H1 (cell line): ENCODE data around the gene CCL15. TPM values are rescaled to one million over a fixed set of nuclear protein-coding genes. Genes with fewer than 3 reads are reported as not detected.

ENCODE experiments used
- CTCF ChIA-PET: fragments of 300-600 bp; sonication (Branson Sonifier 250); formaldehyde crosslinking; loops from one replicate; lab custom pipeline; 2021; ENCODE audit not compliant: partially characterized antibody; lab: Charles Lee
- POLR2A ChIA-PET: fragments of 300-600 bp; sonication (Branson Sonifier 250); formaldehyde crosslinking; loops from one replicate; lab custom pipeline; 2021; ENCODE audit warnings: inconsistent platforms; ENCODE audit not compliant: partially characterized antibody; lab: Charles Lee
- DNase-seq, 2 experiments: peaks; one replicate each; pipeline versions ENCODE4 v3.0.0 to v3.0.0-alpha.2; 2010 to 2022; ENCODE audit warnings: low spot score in 2 of 2, low read depth in 1 of 2, mixed read lengths in 1 of 2
- FAIRE-seq: peaks from 2 replicates; lab custom pipeline; 2011; peaks lifted over from hg19 to GRCh38; lab: Jason Lieb, UNC
- H2AFZ ChIP-seq: 2 replicates; pipeline ENCODE4 v1.8.1; 2012; ENCODE audit warnings: low read length, inconsistent platforms
- H2AK5ac ChIP-seq: 2 replicates; pipeline ENCODE4 v1.6.1; 2013; ENCODE audit warnings: low read depth, low read length
- H2BK120ac ChIP-seq: replicated peaks from 2 replicates; pipeline ENCODE3; 2013; ENCODE audit warnings: low read depth, low read length, inconsistent platforms
- H2BK12ac ChIP-seq: 2 replicates; pipeline ENCODE4 v1.6.1; 2013; ENCODE audit warnings: low read depth, low read length
- H2BK15ac ChIP-seq: 2 replicates; pipeline ENCODE4 v1.6.1; 2013; ENCODE audit warnings: low read length
- H2BK20ac ChIP-seq: 2 replicates; pipeline ENCODE4 v1.6.1; 2013; ENCODE audit warnings: low read length
- H2BK5ac ChIP-seq: 2 replicates; pipeline ENCODE4 v1.6.1; 2013; ENCODE audit warnings: low read depth, low read length
- H3K14ac ChIP-seq: 2 replicates; pipeline ENCODE4 v1.6.1; 2013; ENCODE audit warnings: inconsistent platforms; ENCODE audit not compliant: insufficient read length
- H3K18ac ChIP-seq: 2 replicates; pipeline ENCODE4 v1.6.1; 2013; ENCODE audit warnings: low read length; ENCODE audit errors: extremely low read depth
- H3K23ac ChIP-seq: 2 replicates; pipeline ENCODE4 v1.6.1; 2013; ENCODE audit warnings: inconsistent platforms; ENCODE audit not compliant: insufficient read length
- H3K23me2 ChIP-seq: 2 replicates; pipeline ENCODE4 v1.6.1; 2013; ENCODE audit warnings: low read depth, low read length
- H3K27ac ChIP-seq: 2 replicates; pipeline ENCODE4 v1.6.1; 2011; ENCODE audit warnings: low read depth, low read length, inconsistent platforms
- H3K27me3 ChIP-seq, 4 experiments: replicated peaks in 1 of 4; 1 replicate in 1 of 4; 2 replicates in 3 of 4; pipeline versions ENCODE4 v1.6.1 to v1.8.1; 2011 to 2013; ENCODE audit warnings: low read length in 3 of 4, mild to moderate bottlenecking in 3 of 4, inconsistent platforms in 2 of 4, mixed read lengths in 2 of 4, moderate library complexity in 1 of 4; ENCODE audit not compliant: control insufficient read depth in 3 of 4, insufficient read depth in 3 of 4; ENCODE audit errors: extremely low read depth in 1 of 4
- H3K36me3 ChIP-seq, 4 experiments: 2 replicates each; pipeline versions ENCODE4 v1.6.1 to v1.8.1; 2011 to 2013; ENCODE audit warnings: mild to moderate bottlenecking in 4 of 4, low read length in 3 of 4, moderate library complexity in 2 of 4, control low read depth in 1 of 4, inconsistent platforms in 1 of 4; ENCODE audit not compliant: insufficient read depth in 4 of 4, control insufficient read depth in 2 of 4
- H3K4ac ChIP-seq: replicated peaks from 2 replicates; pipeline ENCODE3; 2013; ENCODE audit warnings: low read length, low read depth, mixed read lengths, inconsistent platforms; ENCODE audit not compliant: insufficient read length
- H3K4me1 ChIP-seq, 4 experiments: replicated peaks in 1 of 4; 1 replicate in 1 of 4; 2 replicates in 3 of 4; pipeline versions ENCODE4 v1.6.1 to v1.8.1; 2011 to 2013; ENCODE audit warnings: low read length in 3 of 4, inconsistent platforms in 2 of 4, mixed read lengths in 1 of 4; ENCODE audit not compliant: insufficient read depth in 4 of 4, control insufficient read depth in 3 of 4
- H3K4me2 ChIP-seq, 2 experiments: 2 replicates each; pipeline versions ENCODE4 v1.6.1 to v1.8.1; 2011 to 2013; ENCODE audit warnings: low read depth in 2 of 2, low read length in 2 of 2, control low read depth in 1 of 2, inconsistent platforms in 1 of 2, mild to moderate bottlenecking in 1 of 2; ENCODE audit not compliant: insufficient read depth in 1 of 2
- H3K4me3 ChIP-seq, 4 experiments: fragments of 200-600, 300-600 bp in 1 of 4; sonication (generic), shearing (Covaris generic), sonication (Bioruptor Twin) in 1 of 4; 2 replicates each; pipeline versions ENCODE4 v1.5.1 to v1.8.1; 2011 to 2016; ENCODE audit warnings: low read length in 4 of 4, low read depth in 3 of 4, control low read depth in 2 of 4, inconsistent platforms in 2 of 4, mild to moderate bottlenecking in 2 of 4, mixed read lengths in 1 of 4, moderate library complexity in 1 of 4; ENCODE audit not compliant: insufficient read depth in 2 of 4; ENCODE audit errors: extremely low read depth in 1 of 4
- H3K56ac ChIP-seq: replicated peaks from 2 replicates; pipeline ENCODE3; 2013; ENCODE audit warnings: low read depth, mild to moderate bottlenecking, mixed read lengths, low read length, inconsistent platforms; ENCODE audit not compliant: insufficient read length
- H3K79me1 ChIP-seq: 2 replicates; pipeline ENCODE4 v1.6.1; 2013; ENCODE audit warnings: low read depth, low read length, control low read depth
- H3K79me2 ChIP-seq, 2 experiments: 2 replicates each; pipeline versions ENCODE4 v1.6.1 to v1.8.1; 2012 to 2013; ENCODE audit warnings: low read length in 2 of 2, mild to moderate bottlenecking in 2 of 2, inconsistent platforms in 1 of 2; ENCODE audit not compliant: insufficient read depth in 2 of 2, control insufficient read depth in 1 of 2
- H3K9ac ChIP-seq, 4 experiments: replicated peaks in 1 of 4; 1 replicate in 1 of 4; 2 replicates in 3 of 4; pipeline versions ENCODE4 v1.6.1 to v1.8.1; 2011 to 2013; ENCODE audit warnings: low read depth in 3 of 4, low read length in 3 of 4, control low read depth in 2 of 4, mild to moderate bottlenecking in 2 of 4, moderate library complexity in 2 of 4, inconsistent platforms in 1 of 4; ENCODE audit errors: extremely low read depth in 1 of 4
- H3K9me3 ChIP-seq, 2 experiments: 2 replicates each; pipeline versions ENCODE4 v1.6.1 to v1.8.1; 2012 to 2013; ENCODE audit warnings: mild to moderate bottlenecking in 2 of 2, moderate library complexity in 2 of 2, control low read depth in 1 of 2, inconsistent platforms in 1 of 2, low read depth in 1 of 2, low read length in 1 of 2, mixed read lengths in 1 of 2; ENCODE audit not compliant: insufficient read depth in 2 of 2
- H4K20me1 ChIP-seq, 2 experiments: replicated peaks in 1 of 2; 2 replicates each; pipeline versions ENCODE3 to v1.8.1; 2011 to 2013; ENCODE audit warnings: inconsistent platforms in 2 of 2, low read length in 2 of 2, mild to moderate bottlenecking in 1 of 2; ENCODE audit not compliant: insufficient read depth in 2 of 2, control insufficient read depth in 1 of 2
- H4K5ac ChIP-seq: 2 replicates; pipeline ENCODE4 v1.6.1; 2013; ENCODE audit warnings: low read length, low read depth, mixed read lengths, inconsistent platforms; ENCODE audit not compliant: insufficient read length
- H4K8ac ChIP-seq: 2 replicates; pipeline ENCODE4 v1.8.0; 2013; ENCODE audit warnings: mild to moderate bottlenecking, moderate library complexity, low read length, inconsistent platforms; ENCODE audit not compliant: insufficient read depth; ENCODE audit errors: extremely low read depth
- H4K91ac ChIP-seq: replicated peaks from 2 replicates; pipeline ENCODE3; 2013; ENCODE audit warnings: low read length, mixed read lengths, inconsistent platforms; ENCODE audit not compliant: insufficient read length
- SUZ12 ChIP-seq: fragments of 200-600 bp; sonication (generic); IDR thresholded peaks from 2 replicates; pipeline ENCODE4 v1.6.1; 2012; ENCODE audit warnings: mild to moderate bottlenecking, inconsistent platforms, low read length, moderate library complexity, mixed read lengths
- WGBS, 2 experiments: shearing (Covaris generic) in 1 of 2; methylation state at CpG; one replicate each; pipeline versions ENCODE4 v1.1.6 to v1.1.7; 2013 to 2015; ENCODE audit warnings: low lambda C conversion rate in 2 of 2, mixed read lengths in 2 of 2, inconsistent platforms in 1 of 2, low coverage in 1 of 2, missing lambda C conversion rate in 1 of 2; ENCODE audit not compliant: insufficient replicate concordance in 2 of 2, insufficient coverage in 1 of 2, insufficient read length in 1 of 2; ENCODE audit errors: extremely low coverage in 1 of 2, missing lambda C conversion rate in 1 of 2; 5-methylcytosine and 5-hydroxymethylcytosine counted together
- polyA plus RNA-seq, 7 experiments: library from polyadenylated mRNA; depleted of rRNA in 3 of 7; stranded (reverse) in 5 of 7; unstranded in 2 of 7; fragments of >200 nt in 5 of 7; fragments of 200-250 nt in 2 of 7; gene quantifications; 1 replicate in 5 of 7; 2 replicates in 1 of 7; 4 replicates in 1 of 7; pipeline versions ENCODE4 v1.2.1 to v1.2.3, GENCODE V29; 2011 to 2013; ENCODE audit warnings: missing spikeins in 2 of 7, mixed read lengths in 2 of 7
- total RNA-seq: library from RNA; stranded (reverse); fragmentation: NEBNext Ultra II Directional; extraction: Animal tissue kit (Norgen Biotek cat#: 25700); gene quantifications from 2 replicates; pipeline ENCODE4 v1.2.1, GENCODE V29; 2021

Gene CCL15
- total and polyA plus RNA-seq, 2 of the 8 experiments (the other 6 are each of a cell fraction or from before 2014, with no cell fraction given) = not detected

GRCh38 chr17:35981246-35981645 lies 20.1 kb downstream of the CCL15 start, which contains the start of gene CCL16:
TSS of gene CCL16 (minus strand) at chr17:35981497. CDS start at chr17:35981420, 77 bp downstream.
- Histone ChIP-seq H3K79me1 (no peaks in the 10 kb centered on the region), H3K79me2 (no peaks in the 10 kb centered on the region), H2BK120ac (no peak within 1 kb of the TSS), H2BK12ac (no peak within 1 kb of the TSS), H3K36me3 (no peaks in the 10 kb centered on the region), H3K23me2 (no peaks in the 10 kb centered on the region), H4K20me1 (no peaks in the 10 kb centered on the region), H3K9me3 (no peaks in the 10 kb centered on the region), H3K27me3 (no peaks in the 10 kb centered on the region), H3K18ac (no peak within 1 kb of the TSS), H2BK5ac (no peak within 1 kb of the TSS), H3K27ac (no peak within 1 kb of the TSS), H3K4me2 (no peak within 1 kb of the TSS), H2AK5ac (no peak within 1 kb of the TSS), H3K14ac (no peak within 1 kb of the TSS), H3K4me3 (no peak within 1 kb of the TSS), H3K4me1 (no peaks in the 10 kb centered on the region), H4K5ac (no peak within 1 kb of the TSS), H2AFZ (no peak within 1 kb of the TSS), H2BK15ac (no peak within 1 kb of the TSS), H2BK20ac (no peak within 1 kb of the TSS), H3K23ac (no peak within 1 kb of the TSS), H4K8ac (no peak within 1 kb of the TSS), H3K56ac (no peak within 1 kb of the TSS), H4K91ac (no peak within 1 kb of the TSS), H3K4ac (no peak within 1 kb of the TSS), H3K9ac (no peak within 1 kb of the TSS)
- no peak for DNase-seq
- ChIA-PET CTCF (interaction anchor here (1.0 to 7.2 kb wide), 5 partner anchors 8 to 174 kb away, joined by 3 to 33 read pairs (median 4); no protein-coding TSS in a partner anchor), POLR2A (no interaction called here)
- no peak for FAIRE-seq
- TF ChIP-seq SUZ12 = no peak
- WGBS, 2 experiments = 92% methylated on average over 12 of the region's 12 CpGs; no CpG with 5 or more reads in 1 of the 2 experiments
